Neural cell (in vitro differentiated cells): Measurements from ENCODE around the gene SAMD7.

Experiments used
- CTCF ChIP-seq: fragments of 450-650 bp; IDR thresholded peaks from 2 replicates; pipeline ENCODE4 v1.5.1; 2014; ENCODE audit warnings: antibody characterized with exemption, mild to moderate bottlenecking, moderate library complexity; ENCODE audit not compliant: poor library complexity, severe bottlenecking
- EP300 ChIP-seq: fragments of 450-650 bp; conservative IDR thresholded peaks from 2 replicates; pipeline ENCODE4 v1.6.1; 2014; ENCODE audit warnings: antibody characterized with exemption, mild to moderate bottlenecking, moderate library complexity; ENCODE audit not compliant: poor library complexity, severe bottlenecking
- EZH2 ChIP-seq: fragments of 200-600, 300-800 bp; shearing (Covaris generic), sonication (generic); IDR thresholded peaks from 2 replicates; pipeline ENCODE4 v1.6.1; 2014; ENCODE audit warnings: antibody characterized with exemption, low read length, borderline replicate concordance, mild to moderate bottlenecking; ENCODE audit not compliant: insufficient read depth, poor library complexity, severe bottlenecking
- MXI1 ChIP-seq: fragments of 450-650 bp; conservative IDR thresholded peaks from 2 replicates; pipeline ENCODE4 v1.6.1; 2014; ENCODE audit warnings: antibody characterized with exemption, mild to moderate bottlenecking; ENCODE audit not compliant: poor library complexity, severe bottlenecking
- RAD21 ChIP-seq: fragments of 450-650 bp; conservative IDR thresholded peaks from 2 replicates; pipeline ENCODE4 v1.6.1; 2014; ENCODE audit warnings: antibody characterized with exemption, mild to moderate bottlenecking, moderate library complexity
- REST ChIP-seq: IDR thresholded peaks from 2 replicates; pipeline ENCODE4 v1.6.1; 2012; ENCODE audit warnings: borderline replicate concordance
- SMC3 ChIP-seq: fragments of 450-650 bp; conservative IDR thresholded peaks from 2 replicates; pipeline ENCODE4 v1.6.1; 2014; ENCODE audit warnings: antibody characterized with exemption, mild to moderate bottlenecking, moderate library complexity; ENCODE audit not compliant: poor library complexity
- TAF1 ChIP-seq: IDR thresholded peaks from 2 replicates; pipeline ENCODE4 v1.6.1; 2012; ENCODE audit warnings: low read depth

GRCh38 chr3:169940470-169941181 lies 29.3 kb downstream of the SAMD7 start:
- no peak for TF ChIP-seq CTCF
- TF ChIP-seq EZH2 = no peak
- no peak for TF ChIP-seq EP300
- no peak for TF ChIP-seq REST
- TF ChIP-seq RAD21 = no peak
- TF ChIP-seq SMC3 = no peak
- TF ChIP-seq TAF1 = no peak
- TF ChIP-seq MXI1 = no peak
